HepG2 (cell line): ENCODE measurements around the gene EBPL. TPM values are rescaled to one million over a fixed set of nuclear protein-coding genes. Genes with fewer than 3 reads are reported as not detected.

ENCODE experiments used
- ATAC-seq: fragments of 200-7000 bp; cut with Tn5 transposase; 3 replicates; pipeline ENCODE4 v1.9.1; 2020; ENCODE audit warnings: mild to moderate bottlenecking, moderate library complexity
- BruUV-seq: library from RNA; stranded (reverse); fragments of 400-500 nt; replicated peaks from 2 replicates; lab custom pipeline; 2021; lab: Mats Ljungman, UMichigan
- CTCF ChIA-PET: fragments of 300-600 bp; formaldehyde crosslinking; extraction: SDS; loops from one replicate; lab custom pipeline; 2021; ENCODE audit warnings: low total read pairs, inconsistent platforms, low intra/inter-chr PET ratio; lab: Yijun Ruan, JAX
- POLR2A ChIA-PET: fragments of 350-600 bp; sonication (Branson Sonifier 250); formaldehyde crosslinking; loops from one replicate; lab custom pipeline; 2020; ENCODE audit warnings: antibody characterized with exemption, inconsistent platforms; lab: Yijun Ruan, JAX
- DNase-seq: peaks from one replicate; pipeline ENCODE4 v3.0.0-alpha.2; 2015; ENCODE audit warnings: low spot score
- FAIRE-seq: peaks from 3 replicates; lab custom pipeline; 2011; peaks lifted over from hg19 to GRCh38; lab: Jason Lieb, UNC
- H2AFZ ChIP-seq: one replicate; pipeline ENCODE4 v1.6.1; 2011; ENCODE audit warnings: low read length, inconsistent platforms
- H3K27ac ChIP-seq: fragments of 300-600 bp; 3 replicates; pipeline ENCODE4 v1.8.0; 2011; ENCODE audit warnings: mixed run types, mild to moderate bottlenecking, mixed read lengths, low read length, inconsistent platforms; ENCODE audit not compliant: insufficient read depth; ENCODE audit errors: extremely low read length
- H3K27me3 ChIP-seq, 2 experiments: fragments of 200-600 bp in 1 of 2; 2 replicates in 1 of 2; 3 replicates in 1 of 2; pipeline versions ENCODE4 v1.6.0 to v1.8.0; 2011; ENCODE audit warnings: low read length in 2 of 2, mild to moderate bottlenecking in 2 of 2, moderate library complexity in 2 of 2, inconsistent platforms in 1 of 2; ENCODE audit not compliant: insufficient read depth in 2 of 2, control insufficient read depth in 1 of 2
- H3K36me3 ChIP-seq, 2 experiments: fragments of 200-600 bp in 1 of 2; replicated peaks in 1 of 2; 2 replicates in 1 of 2; 3 replicates in 1 of 2; pipeline versions ENCODE4 v1.5.1 to v1.8.0; 2011; ENCODE audit warnings: low read length in 2 of 2, inconsistent platforms in 1 of 2; ENCODE audit not compliant: insufficient read depth in 2 of 2, control insufficient read depth in 1 of 2
- H3K4me1 ChIP-seq: 2 replicates; pipeline ENCODE4 v1.5.1; 2012; ENCODE audit warnings: low read length, inconsistent platforms; ENCODE audit not compliant: insufficient read depth
- H3K4me2 ChIP-seq: 2 replicates; pipeline ENCODE4 v1.6.0; 2011; ENCODE audit warnings: low read depth, low read length, inconsistent platforms
- H3K4me3 ChIP-seq, 3 experiments: fragments of 200-600 bp in 1 of 3; sonication (generic), shearing (Covaris generic) in 1 of 3; replicated peaks in 1 of 3; 2 replicates each; pipeline ENCODE4 v1.5.1; 2011 to 2016; ENCODE audit warnings: low read length in 3 of 3, inconsistent platforms in 2 of 3, low read depth in 2 of 3, mild to moderate bottlenecking in 2 of 3, control low read depth in 1 of 3, mixed read lengths in 1 of 3; ENCODE audit not compliant: insufficient read depth in 1 of 3
- H3K79me2 ChIP-seq: one replicate; pipeline ENCODE4 v1.6.1; 2011; ENCODE audit warnings: low read length, inconsistent platforms; ENCODE audit not compliant: insufficient read depth
- H3K9ac ChIP-seq: 2 replicates; pipeline ENCODE4 v1.6.0; 2011; ENCODE audit warnings: mild to moderate bottlenecking, low read depth, low read length, inconsistent platforms; ENCODE audit not compliant: insufficient read depth
- H3K9me3 ChIP-seq: 2 replicates; pipeline ENCODE4 v1.5.1; 2012; ENCODE audit warnings: mild to moderate bottlenecking, low read length
- H4K20me1 ChIP-seq: 2 replicates; pipeline ENCODE4 v1.6.0; 2011; ENCODE audit warnings: inconsistent platforms, mild to moderate bottlenecking, low read length, moderate library complexity; ENCODE audit not compliant: insufficient read depth
- CAMTA2 ChIP-seq: sonication (generic); formaldehyde crosslinking; IDR thresholded peaks from 2 replicates; pipeline ENCODE4 v1.4.0; 2020; ENCODE audit warnings: mild to moderate bottlenecking, missing genetic modification reagents, borderline replicate concordance
- CBX2 ChIP-seq, 2 experiments: fragments of 200-600 bp in 1 of 2; sonication (generic); formaldehyde crosslinking in 1 of 2; IDR thresholded peaks; 2 replicates each; pipeline versions ENCODE4 v1.7.0 to v1.8.1; 2018 to 2022; ENCODE audit warnings: low read depth in 2 of 2, low read length in 1 of 2, mild to moderate bottlenecking in 1 of 2, missing genetic modification reagents in 1 of 2
- GZF1 ChIP-seq: sonication (generic); formaldehyde crosslinking; IDR thresholded peaks from 2 replicates; pipeline ENCODE4 v1.5.1; 2020; ENCODE audit warnings: mild to moderate bottlenecking, missing genetic modification reagents
- NFYC ChIP-seq: IDR thresholded peaks from 2 replicates; pipeline ENCODE4 v1.6.1; 2016; ENCODE audit warnings: missing genetic modification reagents, missing compliant biosample characterization
- NRL ChIP-seq: sonication (generic); formaldehyde crosslinking; IDR thresholded peaks from 2 replicates; pipeline ENCODE4 v1.5.0; 2020; ENCODE audit warnings: missing genetic modification reagents, mild to moderate bottlenecking, moderate library complexity, borderline replicate concordance
- SIX4 ChIP-seq: sonication (generic); formaldehyde crosslinking; IDR thresholded peaks from 2 replicates; pipeline ENCODE4 v1.4.0; 2020; ENCODE audit warnings: missing genetic modification reagents
- ZNF496 ChIP-seq: sonication (generic); formaldehyde crosslinking; IDR thresholded peaks from 2 replicates; pipeline ENCODE4 v1.8.1; 2023; ENCODE audit warnings: mild to moderate bottlenecking, moderate library complexity, missing genetic modification reagents; ENCODE audit not compliant: insufficient replicate concordance
- ZNF704 ChIP-seq: sonication (generic); formaldehyde crosslinking; IDR thresholded peaks from 2 replicates; pipeline ENCODE4 v1.8.1; 2023; ENCODE audit warnings: mild to moderate bottlenecking, inconsistent platforms, moderate library complexity, missing genetic modification reagents, borderline replicate concordance
- ZNF839 ChIP-seq: sonication (generic); formaldehyde crosslinking; IDR thresholded peaks from 2 replicates; pipeline ENCODE4 v1.4.0; 2020; ENCODE audit warnings: missing genetic modification reagents, mild to moderate bottlenecking, borderline replicate concordance
- WGBS: methylation state at CpG from one replicate; pipeline ENCODE4 v1.1.6; 2017; ENCODE audit warnings: low lambda C conversion rate; 5-methylcytosine and 5-hydroxymethylcytosine counted together
- in situ Hi-C: cut with HindIII; loops from 2 replicates; pipeline ENCODE4 v1.10.0; 2017; ENCODE audit warnings: low pct_unique_long_range_greater_than_20kb; ENCODE audit not compliant: extremely low pct_ligation_motif_present
- intact Hi-C: fragments of 100-400 bp; cut with micrococcal nuclease; formaldehyde crosslinking; loops from one replicate; pipeline ENCODE4 v1.10.0; 2022; ENCODE audit not compliant: unreplicated experiment
- polyA plus RNA-seq, 8 experiments: library from polyadenylated mRNA; depleted of rRNA in 3 of 8; stranded (reverse) in 7 of 8; unstranded in 1 of 8; fragments of >200 nt; fragmentation: Illumina TruSeq in 4 of 8; extraction: Trizol in 4 of 8; gene quantifications; 2 replicates each; pipeline versions ENCODE4 v1.2.1 to v1.2.3, GENCODE V29; 2011 to 2016; ENCODE audit warnings: low read depth in 4 of 8, missing spikeins in 1 of 8, mixed read lengths in 1 of 8; ENCODE audit not compliant: insufficient read depth in 1 of 8
- total RNA-seq, 5 experiments: library from RNA; depleted of rRNA; stranded (reverse); fragments of >200 nt; fragmentation: Illumina TruSeq; extraction: Trizol; gene quantifications; 2 replicates each; pipeline ENCODE4 v1.2.3, GENCODE V29; 2016; ENCODE audit warnings: low read depth in 1 of 5
- TF ChIP-seq, protein P1 (sequence below): IDR thresholded peaks from 2 replicates; pipeline ENCODE4 v1.6.1; 2016; ENCODE audit warnings: low read depth, missing genetic modification reagents, missing compliant biosample characterization

EBPL gene
- total and polyA plus RNA-seq, 2 of the 13 experiments (the other 11 are each of a cell fraction or from before 2014, with no cell fraction given), result 96.5 to 152 TPM

DNA sequence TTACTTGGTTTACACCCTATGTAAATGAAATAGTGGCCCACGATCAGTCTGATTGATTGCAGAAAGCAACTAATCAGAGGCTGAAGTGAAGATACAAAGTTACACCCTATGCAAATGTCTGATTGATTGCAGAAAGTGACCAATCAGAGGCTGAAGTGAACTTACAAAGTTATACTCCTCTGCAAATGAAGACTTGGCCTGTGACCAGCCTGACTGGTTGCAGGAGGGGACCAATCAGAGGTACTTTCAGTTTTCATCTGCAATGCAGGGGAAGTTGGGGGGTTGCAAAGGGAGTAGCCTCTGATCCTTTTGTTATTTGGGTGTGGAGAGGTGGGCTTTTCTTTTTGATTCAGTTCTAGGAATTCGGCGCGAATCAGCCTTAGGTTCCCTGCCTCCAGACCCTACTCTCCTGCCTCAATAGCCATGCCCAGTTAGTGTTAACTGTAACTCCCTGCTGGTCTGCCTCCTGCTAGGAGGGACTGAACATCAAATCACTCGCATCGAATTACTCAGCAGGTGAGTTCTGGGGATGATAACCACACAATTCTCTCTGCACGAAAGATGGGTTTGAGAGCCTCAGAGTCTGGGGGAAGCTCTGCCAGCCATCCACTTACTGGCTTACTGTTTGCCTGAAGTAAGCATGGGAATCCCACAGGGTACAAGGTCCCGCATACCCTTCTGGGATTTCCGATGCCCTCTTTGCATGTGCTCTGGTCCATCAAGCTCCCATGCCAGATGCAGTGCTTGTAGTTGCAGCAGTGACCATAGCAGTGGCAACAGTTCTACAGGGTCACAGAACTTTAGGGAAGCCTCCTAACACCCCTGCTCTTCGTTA, 55.5 kb downstream of the EBPL start:
- ATAC-seq, result peak; percentile 79
- no peak overlapping the region for H2AFZ ChIP-seq
- 62% methylated on average over 7 of the region's 10 CpGs for WGBS

DNA sequence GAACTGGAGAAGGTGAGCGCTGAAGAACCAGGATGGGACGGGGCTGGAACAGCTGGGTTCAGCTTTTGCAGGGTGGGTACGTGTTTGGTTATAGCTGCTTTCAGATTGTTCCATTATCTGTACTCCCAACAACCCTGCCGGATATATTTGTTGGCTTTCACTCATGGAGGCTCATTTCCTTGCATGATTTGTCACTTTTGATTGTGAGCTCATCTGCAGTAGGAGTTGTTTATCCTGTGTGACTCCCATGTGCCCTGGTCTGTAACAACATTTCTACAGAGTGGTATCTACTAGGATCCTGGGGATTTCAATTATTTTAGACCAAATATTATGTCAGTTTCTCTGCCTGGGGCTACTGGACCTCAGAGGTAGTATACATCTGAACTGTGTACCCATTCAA, 57.6 kb downstream of the EBPL start:
- CTCF ChIA-PET, result no interaction called here
- POLR2A ChIA-PET, result no interaction called here
- Histone ChIP-seq H4K20me1 (no peaks in the 10 kb centered on the region), H3K36me3 (no peaks in the 10 kb centered on the region), H3K27me3 (no peaks in the 10 kb centered on the region; a peak in 1 of 5 replicates), H2AFZ (no peak overlapping the region), H3K9me3 (no peaks in the 10 kb centered on the region), H3K4me1 (peaks cover 28% of the 10 kb centered on the region), H3K9ac (no peak overlapping the region), H3K4me3 (no peak overlapping the region), H3K79me2 (no peaks in the 10 kb centered on the region), H3K27ac (no peak overlapping the region), H3K4me2 (no peak overlapping the region)
- DNase-seq (no peak), FAIRE-seq (no peak), ATAC-seq (no peak)
- in situ Hi-C loops (no loop called here), intact Hi-C loops (no loop called here)
- BruUV-seq, result no TSS peak
- 61% methylated on average over 3 of the region's 4 CpGs for WGBS
- TF ChIP-seq CBX2 (IDR thresholded peaks at IDR 0.05; ENCODE audit: low read depth, low read length), result no peak
- TF ChIP-seq CBX2 (CRISPR knock-in tag; IDR thresholded peaks at IDR 0.05; ENCODE audit: low read depth), result no peak
- TF ChIP-seq, protein P1, sequence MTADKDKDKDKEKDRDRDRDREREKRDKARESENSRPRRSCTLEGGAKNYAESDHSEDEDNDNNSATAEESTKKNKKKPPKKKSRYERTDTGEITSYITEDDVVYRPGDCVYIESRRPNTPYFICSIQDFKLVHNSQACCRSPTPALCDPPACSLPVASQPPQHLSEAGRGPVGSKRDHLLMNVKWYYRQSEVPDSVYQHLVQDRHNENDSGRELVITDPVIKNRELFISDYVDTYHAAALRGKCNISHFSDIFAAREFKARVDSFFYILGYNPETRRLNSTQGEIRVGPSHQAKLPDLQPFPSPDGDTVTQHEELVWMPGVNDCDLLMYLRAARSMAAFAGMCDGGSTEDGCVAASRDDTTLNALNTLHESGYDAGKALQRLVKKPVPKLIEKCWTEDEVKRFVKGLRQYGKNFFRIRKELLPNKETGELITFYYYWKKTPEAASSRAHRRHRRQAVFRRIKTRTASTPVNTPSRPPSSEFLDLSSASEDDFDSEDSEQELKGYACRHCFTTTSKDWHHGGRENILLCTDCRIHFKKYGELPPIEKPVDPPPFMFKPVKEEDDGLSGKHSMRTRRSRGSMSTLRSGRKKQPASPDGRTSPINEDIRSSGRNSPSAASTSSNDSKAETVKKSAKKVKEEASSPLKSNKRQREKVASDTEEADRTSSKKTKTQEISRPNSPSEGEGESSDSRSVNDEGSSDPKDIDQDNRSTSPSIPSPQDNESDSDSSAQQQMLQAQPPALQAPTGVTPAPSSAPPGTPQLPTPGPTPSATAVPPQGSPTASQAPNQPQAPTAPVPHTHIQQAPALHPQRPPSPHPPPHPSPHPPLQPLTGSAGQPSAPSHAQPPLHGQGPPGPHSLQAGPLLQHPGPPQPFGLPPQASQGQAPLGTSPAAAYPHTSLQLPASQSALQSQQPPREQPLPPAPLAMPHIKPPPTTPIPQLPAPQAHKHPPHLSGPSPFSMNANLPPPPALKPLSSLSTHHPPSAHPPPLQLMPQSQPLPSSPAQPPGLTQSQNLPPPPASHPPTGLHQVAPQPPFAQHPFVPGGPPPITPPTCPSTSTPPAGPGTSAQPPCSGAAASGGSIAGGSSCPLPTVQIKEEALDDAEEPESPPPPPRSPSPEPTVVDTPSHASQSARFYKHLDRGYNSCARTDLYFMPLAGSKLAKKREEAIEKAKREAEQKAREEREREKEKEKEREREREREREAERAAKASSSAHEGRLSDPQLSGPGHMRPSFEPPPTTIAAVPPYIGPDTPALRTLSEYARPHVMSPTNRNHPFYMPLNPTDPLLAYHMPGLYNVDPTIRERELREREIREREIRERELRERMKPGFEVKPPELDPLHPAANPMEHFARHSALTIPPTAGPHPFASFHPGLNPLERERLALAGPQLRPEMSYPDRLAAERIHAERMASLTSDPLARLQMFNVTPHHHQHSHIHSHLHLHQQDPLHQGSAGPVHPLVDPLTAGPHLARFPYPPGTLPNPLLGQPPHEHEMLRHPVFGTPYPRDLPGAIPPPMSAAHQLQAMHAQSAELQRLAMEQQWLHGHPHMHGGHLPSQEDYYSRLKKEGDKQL (CRISPR knock-in tag), result no peak
- TF ChIP-seq SIX4 (CRISPR knock-in tag), result no peak
- no peak for TF ChIP-seq CAMTA2 (CRISPR knock-in tag)
- TF ChIP-seq ZNF496 (CRISPR knock-in tag), result no peak
- no peak for TF ChIP-seq GZF1 (CRISPR knock-in tag)

More for the DNA sequence above, 55.5 kb downstream of the EBPL start:
- peak overlapping the region; percentile 29; the same call in 1 of the 2 replicates for H3K4me2 ChIP-seq
- POLR2A ChIA-PET, result no interaction called here
- no peaks in the 10 kb centered on the region for H4K20me1 ChIP-seq
- H3K9me3 ChIP-seq, result no peaks in the 10 kb centered on the region
- no peaks in the 10 kb centered on the region for H3K36me3 ChIP-seq
- no peak overlapping the region for H3K27ac ChIP-seq
- in situ Hi-C loops, result no loop called here
- H3K4me3 ChIP-seq, result no peak overlapping the region
- DNase-seq (peak; percentile 32), FAIRE-seq (no peak)
- no TSS peak for BruUV-seq
- no peaks in the 10 kb centered on the region; a peak in 1 of 5 replicates for H3K27me3 ChIP-seq
- CTCF ChIA-PET, result no interaction called here
- 0 out of 2 replicates have a peak, but pooled peaks have one; percentile 14 for TF ChIP-seq NFYC
- no peak for TF ChIP-seq ZNF704 (CRISPR knock-in tag)
- no peak for TF ChIP-seq GZF1 (CRISPR knock-in tag)
- no peak for TF ChIP-seq ZNF839 (CRISPR knock-in tag)
- no peak for TF ChIP-seq NRL (CRISPR knock-in tag)
- H3K9ac ChIP-seq, result no peak overlapping the region
- H3K4me1 ChIP-seq, result peaks cover 9% of the 10 kb centered on the region
- no peaks in the 10 kb centered on the region for H3K79me2 ChIP-seq
- intact Hi-C loops, result no loop called here
